ENCODE results near the gene STX2. TPM values are rescaled to one million over a fixed set of nuclear protein-coding genes. Genes with fewer than 3 reads are reported as not detected.
A peak's percentile ranks its signal among the peaks of the same experiment; 100 is the strongest.
"Not testable (repeated sequence)": the region's sequence is repeated elsewhere in the genome, so short reads cannot be mapped to it uniquely, and the experiment has no call there.

The STX2 gene
- total RNA-seq, 2 experiments from 2014 or later, result 17.2 to 17.8 TPM

DNA sequence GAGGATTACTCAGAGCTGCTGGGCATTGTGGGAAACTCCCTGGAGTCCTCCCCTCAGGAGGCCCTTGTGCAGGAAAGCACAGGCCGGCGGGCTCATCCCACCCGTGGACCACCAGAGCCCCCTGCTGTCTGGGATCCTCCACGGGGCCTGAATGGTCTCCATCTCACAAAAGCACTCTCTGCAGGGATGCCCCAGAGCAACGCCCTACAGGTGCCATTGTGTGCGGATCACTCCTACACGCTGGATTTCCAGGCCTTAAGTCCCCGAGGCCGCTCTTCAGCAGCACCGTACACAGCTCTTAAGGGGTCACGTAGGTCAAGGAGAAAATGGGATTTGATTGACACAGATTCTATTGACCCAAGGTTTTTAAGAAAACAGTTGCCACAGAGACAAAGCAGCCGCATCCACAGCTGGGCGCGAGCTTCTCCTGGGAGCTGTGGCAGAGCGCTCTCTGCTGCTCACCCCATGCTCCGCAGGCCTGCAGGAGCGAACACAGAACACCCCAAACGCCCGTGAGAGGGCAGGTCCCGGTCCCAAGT, 86.3 kb downstream of the STX2 start:
- DNase-seq (no peak), ATAC-seq (no peak)
- H3K36me3 Mint-ChIP-seq, result peaks cover 5% of the 10 kb centered on the region
- H3K4me3 Mint-ChIP-seq, result no peak overlapping the region
- H3K27ac Mint-ChIP-seq, result no peak overlapping the region
- H3K4me1 Mint-ChIP-seq, result peaks cover 10% of the 10 kb centered on the region
- peaks cover 8% of the 10 kb centered on the region for H3K27me3 Mint-ChIP-seq
- CTCF ChIA-PET, result no interaction called here
- peaks cover 9% of the 10 kb centered on the region for H3K9me3 Mint-ChIP-seq (ENCODE audit: low read depth)

- peaks cover 10% of the 10 kb centered on the region for H3K4me1 Mint-ChIP-seq
- not testable (repeated sequence) for H3K27me3 Mint-ChIP-seq; H3K36me3 Mint-ChIP-seq; DNase-seq; H3K4me3 Mint-ChIP-seq; H3K27ac Mint-ChIP-seq; ATAC-seq; H3K9me3 Mint-ChIP-seq (ENCODE audit: low read depth)
- CTCF ChIA-PET, result interaction anchor here (1.1 kb wide), 1 partner anchor 10 kb away, joined by 3 read pairs; no protein-coding TSS in a partner anchor
Observed at GRCh38 chr12:130752037-130752436, 87.0 kb downstream of the STX2 start.

GRCh38 chr12:130748786-130749185, 90.3 kb downstream of the STX2 start:
- DNase-seq, result no peak
- no peaks in the 10 kb centered on the region for H3K36me3 Mint-ChIP-seq
- H3K27me3 Mint-ChIP-seq, result peaks cover 10% of the 10 kb centered on the region
- H3K27ac Mint-ChIP-seq, result no peak overlapping the region
- H3K9me3 Mint-ChIP-seq (ENCODE audit: low read depth), result no peaks in the 10 kb centered on the region
- ATAC-seq, result no peak
- CTCF ChIA-PET, result interaction anchor here (0.7 to 2.1 kb wide), 7 partner anchors 8 to 69 kb away, joined by 3 to 5 read pairs (median 4); no protein-coding TSS in a partner anchor
- no peak overlapping the region for H3K4me3 Mint-ChIP-seq
- H3K4me1 Mint-ChIP-seq, result peaks cover 5% of the 10 kb centered on the region

DNA sequence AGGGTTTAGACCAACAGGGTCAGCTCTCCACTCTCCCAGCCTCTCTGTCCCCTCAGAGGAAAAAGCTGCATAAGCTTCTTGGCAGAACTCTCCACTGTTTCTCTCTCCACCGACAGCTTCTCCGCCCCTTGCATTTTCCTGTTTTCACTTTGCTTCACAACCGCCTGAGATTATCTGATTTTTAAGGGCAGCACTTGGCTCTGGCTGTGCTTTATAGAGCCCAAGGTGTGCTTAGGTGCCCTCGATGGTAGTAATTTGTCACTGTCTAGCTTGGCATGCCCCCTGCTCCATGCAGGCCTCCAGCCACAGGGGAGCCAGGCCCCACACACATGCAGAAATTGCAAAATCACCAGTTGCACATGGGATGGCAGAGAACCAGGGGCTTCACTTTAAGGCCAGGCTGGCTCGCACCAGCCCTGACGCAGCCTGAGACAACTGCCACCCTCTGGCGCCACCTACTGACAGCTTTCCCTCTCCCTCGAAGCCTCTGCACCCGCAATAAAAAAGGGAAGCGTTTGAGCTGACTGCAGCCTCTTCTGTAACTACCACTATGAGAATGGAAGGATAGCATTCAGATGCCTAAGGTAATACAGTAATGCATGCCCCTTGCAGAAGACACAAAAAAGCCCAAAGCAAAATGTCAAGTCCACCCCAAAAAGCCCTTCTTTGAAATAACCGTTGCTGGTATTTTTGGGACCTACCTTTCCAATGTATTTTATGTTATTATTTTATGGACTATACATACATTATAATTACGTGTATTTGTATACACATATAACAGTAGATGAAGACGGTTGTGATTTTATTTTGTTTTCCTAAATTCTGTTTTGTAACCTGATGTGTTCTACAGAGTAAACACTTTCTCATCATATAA, 90.9 kb downstream of the STX2 start:
- Mint-ChIP-seq H3K9me3 (ENCODE audit: low read depth) (no peaks in the 10 kb centered on the region), H3K36me3 (no peaks in the 10 kb centered on the region), H3K27ac (no peak overlapping the region), H3K27me3 (peaks cover 10% of the 10 kb centered on the region), H3K4me1 (peaks cover 5% of the 10 kb centered on the region), H3K4me3 (no peak overlapping the region)
- CTCF ChIA-PET, result interaction anchor here (0.6 to 2.1 kb wide), 17 partner anchors 8 to 1010 kb away, joined by 3 to 5 read pairs (median 3); no protein-coding TSS in a partner anchor
- ATAC-seq (peak; percentile 89), DNase-seq (peak; percentile 78)

GRCh38 chr12:130746546-130746945, 92.5 kb downstream of the STX2 start:
- ATAC-seq (no peak), DNase-seq (no peak)
- Mint-ChIP-seq H3K27ac (no peak overlapping the region), H3K4me3 (no peak overlapping the region), H3K27me3 (peaks cover 10% of the 10 kb centered on the region), H3K4me1 (peaks cover 5% of the 10 kb centered on the region), H3K9me3 (ENCODE audit: low read depth) (no peaks in the 10 kb centered on the region), H3K36me3 (no peaks in the 10 kb centered on the region)
- CTCF ChIA-PET, result interaction anchor here (1.2 to 2.1 kb wide), 4 partner anchors 52 to 699 kb away, joined by 3 to 5 read pairs (median 4); no protein-coding TSS in a partner anchor

- CTCF ChIA-PET, result no interaction called here
- Mint-ChIP-seq H3K36me3 (no peaks in the 10 kb centered on the region), H3K4me3 (no peak overlapping the region), H3K4me1 (peaks cover 5% of the 10 kb centered on the region), H3K9me3 (ENCODE audit: low read depth) (no peaks in the 10 kb centered on the region), H3K27ac (no peak overlapping the region), H3K27me3 (peaks cover 10% of the 10 kb centered on the region)
- no peak for ATAC-seq
- no peak for DNase-seq
Observed at GRCh38 chr12:130745921-130746320, 93.1 kb downstream of the STX2 start.

DNA sequence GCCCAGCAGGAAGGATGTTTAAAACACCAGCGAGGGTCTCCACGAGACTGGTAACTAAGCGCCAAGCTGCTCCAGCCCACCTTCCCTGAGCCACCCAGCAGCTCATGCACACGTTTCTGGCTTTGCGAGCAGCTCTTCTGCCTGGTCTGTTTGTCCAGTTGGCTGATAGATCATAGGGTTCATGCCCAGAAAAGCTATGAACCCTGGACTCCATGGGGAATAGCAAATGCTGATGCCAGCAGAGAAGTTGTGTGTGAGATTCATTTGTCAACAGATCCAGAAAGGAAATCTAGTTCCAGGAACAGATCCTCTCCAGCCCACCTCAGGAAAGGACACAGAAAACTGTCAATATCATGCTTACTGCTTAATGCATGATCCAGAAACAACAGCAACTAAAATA, 94.8 kb downstream of the STX2 start:
- CTCF ChIA-PET, result interaction anchor here (0.7 kb wide), 1 partner anchor 718 kb away, joined by 3 read pairs; no protein-coding TSS in a partner anchor
- Mint-ChIP-seq H3K4me3 (no peak overlapping the region), H3K27me3 (peaks cover 7% of the 10 kb centered on the region)

GRCh38 chr12:130743606-130744005, 95.4 kb downstream of the STX2 start:
- peaks cover 7% of the 10 kb centered on the region for H3K27me3 Mint-ChIP-seq
- no peak overlapping the region for H3K27ac Mint-ChIP-seq
- CTCF ChIA-PET, result interaction anchor here (0.7 kb wide), 1 partner anchor 717 kb away, joined by 3 read pairs; no protein-coding TSS in a partner anchor
- no peak for DNase-seq
- no peak for ATAC-seq
- H3K4me1 Mint-ChIP-seq, result peaks cover 5% of the 10 kb centered on the region
- H3K4me3 Mint-ChIP-seq, result no peak overlapping the region
- no peaks in the 10 kb centered on the region for H3K9me3 Mint-ChIP-seq (ENCODE audit: low read depth)
- H3K36me3 Mint-ChIP-seq, result no peaks in the 10 kb centered on the region

More for the DNA sequence above, 94.8 kb downstream of the STX2 start:
- H3K9me3 Mint-ChIP-seq (ENCODE audit: low read depth), result no peaks in the 10 kb centered on the region
- DNase-seq (no peak), ATAC-seq (no peak)
- H3K4me1 Mint-ChIP-seq, result peaks cover 5% of the 10 kb centered on the region
- H3K36me3 Mint-ChIP-seq, result no peaks in the 10 kb centered on the region
- no peak overlapping the region for H3K27ac Mint-ChIP-seq

DNA sequence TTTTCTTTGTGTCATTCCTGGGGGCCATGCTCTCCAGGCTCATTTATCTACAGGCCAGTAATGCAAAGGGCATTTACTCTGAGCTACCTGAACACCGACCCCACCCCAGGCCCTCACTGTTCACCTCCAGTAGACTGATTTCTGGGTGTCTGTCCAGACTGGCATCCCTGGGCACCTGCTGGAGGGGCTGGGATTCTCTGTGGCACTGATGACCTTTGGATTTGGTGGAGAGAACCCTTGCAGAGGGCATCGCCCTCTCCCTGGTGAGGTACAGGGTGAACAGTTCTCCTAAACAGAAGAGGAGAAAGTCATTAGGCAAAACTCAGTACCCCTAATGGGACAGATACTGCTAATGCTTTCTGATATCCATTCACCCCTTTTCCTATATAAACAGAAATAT, 95.9 kb downstream of the STX2 start:
- Mint-ChIP-seq H3K27me3 (peaks cover 6% of the 10 kb centered on the region), H3K36me3 (no peaks in the 10 kb centered on the region), H3K4me3 (no peak overlapping the region), H3K9me3 (ENCODE audit: low read depth) (no peaks in the 10 kb centered on the region), H3K4me1 (peaks cover 4% of the 10 kb centered on the region), H3K27ac (no peak overlapping the region)
- DNase-seq (no peak), ATAC-seq (no peak)
- CTCF ChIA-PET, result no interaction called here

DNA sequence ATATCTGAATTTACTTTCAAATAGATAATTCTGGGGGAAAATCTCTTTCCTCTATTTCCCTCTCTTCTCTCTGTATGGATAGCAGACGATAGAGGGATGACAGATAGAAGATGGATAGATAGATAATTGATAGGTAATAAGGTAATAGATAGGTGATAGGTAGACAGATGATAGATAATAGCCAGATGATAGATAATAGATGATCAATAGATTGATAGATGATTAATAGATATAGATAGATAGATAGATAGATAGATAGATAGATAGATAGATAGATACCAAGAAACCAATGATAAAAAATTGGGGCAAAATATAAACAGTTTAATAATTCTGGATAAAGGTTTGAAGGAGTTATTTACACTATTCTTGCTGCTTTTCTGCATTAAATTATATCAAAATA, 96.3 kb downstream of the STX2 start:
- no peaks in the 10 kb centered on the region for H3K36me3 Mint-ChIP-seq
- no peak overlapping the region for H3K27ac Mint-ChIP-seq
- no peak overlapping the region for H3K4me3 Mint-ChIP-seq
- no peaks in the 10 kb centered on the region for H3K9me3 Mint-ChIP-seq (ENCODE audit: low read depth)
- no peaks in the 10 kb centered on the region for H3K4me1 Mint-ChIP-seq
- H3K27me3 Mint-ChIP-seq, result peaks cover 1% of the 10 kb centered on the region
- DNase-seq, result no peak
- CTCF ChIA-PET, result no interaction called here
- no peak for ATAC-seq

GRCh38 chr12:130742112-130742511, 96.9 kb downstream of the STX2 start:
- Mint-ChIP-seq H3K27ac (no peak overlapping the region), H3K9me3 (ENCODE audit: low read depth) (no peaks in the 10 kb centered on the region), H3K4me1 (no peaks in the 10 kb centered on the region), H3K27me3 (peaks cover 5% of the 10 kb centered on the region), H3K36me3 (no peaks in the 10 kb centered on the region), H3K4me3 (no peak overlapping the region)
- ATAC-seq (no peak), DNase-seq (no peak)
- CTCF ChIA-PET, result no interaction called here
